ENCODE results near the gene PRB4.
"Not testable (repeated sequence)": the region's sequence is repeated elsewhere in the genome, so short reads cannot be mapped to it uniquely, and the experiment has no call there.

The PRB4 gene

DNA sequence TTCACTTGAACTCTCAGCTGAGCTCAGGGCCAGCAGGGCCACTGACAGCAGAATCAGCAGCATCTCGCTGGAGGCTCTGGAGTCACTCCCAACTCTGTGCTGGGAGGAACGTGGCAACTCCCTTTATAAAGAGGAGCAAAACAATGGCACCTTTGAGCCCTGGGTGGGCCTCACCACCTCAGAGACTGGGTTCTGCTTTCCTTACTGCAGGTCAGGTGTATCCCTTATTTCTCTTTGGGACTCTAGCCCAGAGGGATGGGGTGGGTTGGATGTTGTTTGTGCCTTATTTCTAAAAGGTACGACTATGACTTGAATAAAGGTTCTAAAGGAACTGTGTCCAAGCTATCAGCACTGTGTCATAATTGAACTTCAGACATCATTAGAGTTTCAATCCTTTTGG is at the start of gene PRB4:
PRB4 (minus strand) TSS at position 101 of the 400 bp plus-strand sequence; CDS start at position 63, 38 bp downstream.
- DNase-seq = no peak

DNA sequence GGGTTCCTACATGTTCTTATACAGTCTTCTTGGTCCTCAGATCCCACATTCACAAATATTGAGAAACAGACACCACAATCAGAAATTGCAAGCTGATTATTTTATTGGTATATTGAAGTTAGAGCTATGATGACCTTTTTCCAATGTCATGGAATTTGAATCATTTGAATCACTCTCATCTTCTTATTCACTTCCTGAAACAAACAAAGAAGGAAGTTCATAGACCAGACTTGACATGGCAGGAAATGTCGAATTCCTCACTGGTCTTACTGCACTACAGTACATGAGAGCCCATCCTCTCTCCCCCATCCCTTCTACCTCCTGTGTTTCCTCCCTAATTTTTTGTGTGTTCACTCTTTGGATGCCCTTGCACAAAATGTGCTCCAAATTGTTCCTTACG is 41.5 kb upstream of the PRB4 start:
- DNase-seq = not testable (repeated sequence)

DNA sequence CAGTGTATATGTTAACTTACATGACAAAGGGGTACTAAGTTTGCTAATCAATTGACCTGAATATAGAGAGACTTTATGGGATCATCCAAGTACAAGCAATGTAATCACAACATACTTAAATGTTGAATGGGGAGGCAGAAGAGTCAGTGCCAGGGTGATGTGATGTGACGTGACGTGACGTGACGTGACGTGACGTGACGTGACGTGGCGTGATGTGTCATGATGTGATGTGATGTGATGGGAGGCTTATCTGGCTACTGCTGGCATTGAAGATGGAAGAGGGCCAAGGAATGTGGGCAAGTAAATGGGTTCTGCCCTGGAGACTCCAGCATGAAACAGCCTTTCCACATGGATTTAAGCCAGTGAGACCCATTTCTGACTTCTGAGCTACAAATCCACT is 38.2 kb upstream of the PRB4 start:
- no peak for DNase-seq

DNA sequence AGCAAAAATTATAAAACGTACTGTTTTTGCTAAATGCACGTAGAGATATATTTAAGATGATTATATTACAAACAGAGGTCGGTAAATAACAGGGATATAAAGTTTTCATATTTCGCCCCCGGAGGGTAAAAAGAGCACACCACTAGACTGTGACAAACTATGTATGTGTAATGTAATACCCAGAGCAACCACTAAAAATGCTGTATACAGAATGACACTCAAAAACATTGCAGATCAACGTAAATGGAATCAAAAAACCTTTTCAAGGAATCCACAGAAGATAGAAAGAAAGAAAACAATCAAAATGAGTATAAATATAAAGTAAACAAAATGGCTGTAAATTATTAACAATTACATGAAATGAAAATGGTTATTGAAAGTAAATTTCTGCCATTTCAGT is 37.6 kb upstream of the PRB4 start:
- no peak for DNase-seq

DNA sequence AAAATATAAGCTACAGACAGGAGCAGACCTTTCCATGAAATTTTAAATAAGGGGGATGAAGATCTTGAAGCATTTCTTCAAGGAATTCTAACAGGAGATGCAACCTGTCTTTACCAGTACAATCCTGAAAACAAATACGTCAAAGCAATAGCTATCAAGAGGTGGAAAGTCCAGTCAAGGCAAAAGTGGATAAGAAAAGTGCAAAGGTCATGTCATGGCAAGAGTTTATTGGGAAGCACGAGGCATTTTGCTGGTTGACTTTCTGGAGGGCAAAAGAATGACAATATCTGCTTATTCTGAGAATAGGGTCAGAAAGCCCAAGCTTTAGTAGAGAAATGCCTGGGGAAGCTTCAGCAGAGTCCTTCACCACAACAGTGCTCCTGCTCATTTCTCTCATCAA is 34.3 kb upstream of the PRB4 start:
- DNase-seq = no peak

DNA sequence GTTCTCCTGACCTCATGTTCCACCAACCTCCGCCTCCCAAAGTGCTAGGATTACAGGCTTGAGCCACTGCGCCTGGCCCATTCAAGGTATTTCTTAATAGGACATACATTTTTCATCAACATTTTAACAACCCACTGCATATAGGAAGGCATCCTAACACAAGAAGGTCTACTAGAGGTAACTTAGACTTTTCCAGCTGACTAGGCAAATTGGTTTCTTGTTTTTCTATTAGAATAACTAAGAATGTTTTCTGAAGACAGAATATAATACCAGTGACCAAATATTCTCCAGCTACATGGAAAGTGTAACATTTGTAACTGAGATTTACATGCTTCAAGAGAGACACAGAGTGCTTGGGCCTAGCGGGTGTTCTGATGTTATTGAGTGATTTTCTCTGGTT is 14.2 kb upstream of the PRB4 start:
- DNase-seq = no peak

DNA sequence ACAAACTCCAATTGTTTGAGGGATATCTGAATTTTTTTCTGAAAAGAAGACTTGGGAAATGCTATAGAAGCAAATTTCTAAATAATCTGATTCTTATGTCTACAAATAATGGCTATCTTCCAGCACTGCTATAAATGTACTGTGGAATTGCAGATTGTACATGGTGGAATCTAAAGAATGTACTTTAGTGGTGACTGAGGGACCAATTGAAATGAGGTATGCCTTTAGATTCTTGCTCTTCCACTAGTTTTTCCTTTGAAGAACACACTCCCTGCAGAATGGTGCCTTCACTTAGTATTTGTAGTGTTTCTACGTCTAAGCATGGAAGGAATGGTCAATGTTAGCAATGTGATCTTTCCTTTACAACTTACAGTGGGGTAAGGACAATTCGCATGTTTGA is 11.7 kb upstream of the PRB4 start:
- DNase-seq = no peak

DNA sequence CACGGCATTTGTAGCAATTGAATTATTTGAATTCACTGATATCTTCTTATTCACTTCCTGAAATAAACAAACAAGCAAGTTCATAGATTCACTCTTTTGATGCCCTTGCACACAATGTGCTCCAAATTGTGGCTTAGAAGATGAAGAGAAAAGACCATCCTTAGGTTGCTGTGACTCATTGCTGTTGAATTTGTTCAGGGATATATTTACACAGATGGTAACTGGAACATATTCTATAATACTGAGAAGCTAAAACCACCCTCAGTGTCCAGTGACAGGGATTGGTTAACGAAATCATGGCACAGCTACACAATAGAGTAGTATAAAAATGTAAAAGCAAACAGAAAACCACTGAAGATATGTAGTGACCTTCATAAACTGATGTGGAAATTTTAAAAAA is 3.1 kb downstream of the PRB4 start:
- no peak for DNase-seq

DNA sequence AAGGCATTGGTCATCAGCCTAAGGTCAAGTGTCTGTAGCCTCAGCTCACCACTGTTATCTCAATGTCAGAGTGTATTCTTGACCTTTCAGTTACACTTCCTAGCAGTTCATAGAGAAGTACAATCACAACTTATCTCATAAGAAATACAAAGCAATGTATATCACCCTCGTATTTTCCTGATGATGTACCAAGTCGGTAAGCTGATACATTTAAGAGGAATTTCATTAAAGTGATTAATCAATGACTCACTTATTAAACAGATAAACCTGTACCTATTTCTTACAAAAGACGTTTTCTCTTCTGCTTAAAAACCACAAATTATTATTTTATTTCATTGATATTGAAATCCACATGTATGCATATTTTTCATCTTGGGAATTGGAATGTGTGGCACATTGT is 36.8 kb downstream of the PRB4 start:
- DNase-seq = no peak

DNA sequence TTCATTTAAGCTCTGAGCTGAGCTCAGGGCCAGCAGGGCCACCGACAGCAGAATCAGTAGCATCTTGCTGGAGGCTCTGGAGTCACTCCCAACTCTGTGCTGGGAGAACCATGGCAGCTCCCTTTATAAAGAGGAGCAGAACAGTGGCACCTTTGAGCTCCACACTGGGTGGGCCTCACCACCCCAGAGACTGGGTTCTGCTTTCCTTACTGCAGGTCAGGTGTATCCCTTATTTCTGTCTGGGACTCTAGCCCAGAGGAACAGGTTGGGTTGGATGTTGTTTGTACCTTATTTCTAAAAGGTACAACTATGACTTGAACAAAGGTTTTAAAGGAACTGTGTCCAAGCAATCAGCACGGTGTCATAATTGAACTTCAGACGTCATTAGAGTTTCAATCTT is 40.6 kb downstream of the PRB4 start, which contains the start of gene PRB3:
PRB3 (minus strand) TSS at position 101 of the 400 bp plus-strand sequence; CDS start at position 63, 38 bp downstream.
- no peak for DNase-seq

DNA sequence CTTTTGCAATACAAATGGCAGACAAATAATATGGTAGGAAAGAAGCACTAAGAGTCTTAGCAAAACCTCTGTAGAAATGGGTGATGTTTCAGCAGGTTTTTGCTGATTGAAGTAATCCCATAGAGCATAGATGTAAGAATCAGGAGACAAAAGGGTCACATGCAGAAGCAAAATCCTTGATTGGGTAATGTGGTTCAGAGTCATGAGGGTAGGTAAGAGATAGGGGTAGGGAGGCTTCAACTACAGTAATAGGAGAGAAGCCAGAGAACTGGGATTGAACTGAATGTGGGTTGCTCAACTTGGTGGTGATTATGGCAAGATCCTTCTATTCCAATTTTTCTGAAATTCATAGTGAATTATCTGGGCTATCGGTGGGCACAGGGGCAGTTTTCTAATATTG is 45.7 kb downstream of the PRB4 start:
- no peak for DNase-seq
